Kidney (tissue), 14 donors: Measurements from ENCODE around the gene BACE2. TPM values are rescaled to one million over a fixed set of nuclear protein-coding genes. Genes with fewer than 3 reads are reported as not detected.

ENCODE experiments used
- DNase-seq, 5 donors: peaks; one replicate each; pipeline ENCODE4 v3.0.0-alpha.2; 2013 to 2020
- FAIRE-seq: peaks from 2 replicates; lab custom pipeline; 2012; peaks lifted over from hg19 to GRCh38; lab: Jason Lieb, UNC
- H3K27ac ChIP-seq, 2 donors: one replicate each; pipeline ENCODE4 v1.7.0; 2013; ENCODE audit warnings: low read depth in 2 of 2, low read length in 2 of 2, inconsistent platforms in 1 of 2
- H3K27me3 ChIP-seq: one replicate; pipeline ENCODE4 v1.7.1; 2013; ENCODE audit warnings: low read length, inconsistent platforms; ENCODE audit not compliant: control insufficient read depth, insufficient read depth
- H3K36me3 ChIP-seq, 3 donors: one replicate each; pipeline versions ENCODE4 v1.7.0 to v1.7.1; 2013; ENCODE audit warnings: low read length in 3 of 3, control low read depth in 1 of 3, inconsistent platforms in 1 of 3; ENCODE audit not compliant: insufficient read depth in 3 of 3, control insufficient read depth in 2 of 3
- H3K4me1 ChIP-seq, 3 donors: one replicate each; pipeline versions ENCODE4 v1.7.0 to v1.7.1; 2013; ENCODE audit warnings: low read length in 3 of 3, inconsistent platforms in 1 of 3, low read depth in 1 of 3; ENCODE audit not compliant: control insufficient read depth in 2 of 3, insufficient read depth in 2 of 3
- H3K4me3 ChIP-seq, 3 donors: one replicate each; pipeline versions ENCODE4 v1.7.0 to v1.8.1; 2013; ENCODE audit warnings: low read length in 3 of 3, control low read depth in 1 of 3, inconsistent platforms in 1 of 3
- H3K9ac ChIP-seq, 3 donors: one replicate each; pipeline versions ENCODE4 v1.7.0 to v1.7.1; 2013; ENCODE audit warnings: low read length in 3 of 3, control low read depth in 1 of 3, inconsistent platforms in 1 of 3
- H3K9me3 ChIP-seq, 3 donors: one replicate each; pipeline versions ENCODE4 v1.7.0 to v1.7.1; 2013; ENCODE audit warnings: low read length in 3 of 3, control low read depth in 1 of 3, inconsistent platforms in 1 of 3; ENCODE audit not compliant: control insufficient read depth in 2 of 3, insufficient read depth in 1 of 3
- CTCF ChIP-seq: IDR thresholded peaks from 3 replicates; pipeline ENCODE4 v1.5.1; 2012; ENCODE audit warnings: mild to moderate bottlenecking, moderate library complexity, borderline replicate concordance; ENCODE audit not compliant: insufficient read depth; ENCODE audit errors: extremely low read depth
- intact Hi-C: fragments of 100-400 bp; cut with DNase I; formaldehyde crosslinking; loops from one replicate; pipeline ENCODE4 v1.11.1; 2022
- polyA plus RNA-seq: library from polyadenylated mRNA; stranded (reverse); fragments of 350-450 nt; fragmentation: Illumina TruSeq; extraction: RNeasy Lipid Tissue Mini Kit (QIAGEN cat#74804); gene quantifications from one replicate; pipeline ENCODE4 v1.2.3, GENCODE V29; 2014; ENCODE audit warnings: low read depth, low replicate concordance; ENCODE audit not compliant: insufficient read depth
- total RNA-seq: library from RNA; stranded (reverse); fragmentation: NEBNext Ultra II Directional; extraction: Animal tissue kit (Norgen Biotek cat#: 25700); gene quantifications from one replicate; pipeline ENCODE4 v1.2.1, GENCODE V29; 2021
- donor health status: control.
- donor health status: control.
- donor health status: control.
- donor health status: control.
- donor health status: control.
- donor health status: DM: yes; HTN: yes; CAD: no.
- donor health status: Normal renal cell carcinoma (clear cell type).

Gene BACE2
- total and polyA plus RNA-seq, 2 donors from 2014 or later = 55.5 to 65.7 TPM

- Histone ChIP-seq H3K4me1 (peaks cover 0 to 7% (median 4%) of the 10 kb centered on the region in 3 donors), H3K4me3 (no peak overlapping the region), H3K27me3 (no peaks in the 10 kb centered on the region), H3K36me3 (no peaks in the 10 kb centered on the region), H3K9ac (no peak overlapping the region), H3K9me3 (no peaks in the 10 kb centered on the region), H3K27ac (no peak overlapping the region)
- intact Hi-C loops = no loop called here
- no peak for TF ChIP-seq CTCF
- DNase-seq (no peak), FAIRE-seq (no peak)
These were observed 43.3 kb downstream of the BACE2 start for GRCh38 chr21:41211060-41211805.

DNA sequence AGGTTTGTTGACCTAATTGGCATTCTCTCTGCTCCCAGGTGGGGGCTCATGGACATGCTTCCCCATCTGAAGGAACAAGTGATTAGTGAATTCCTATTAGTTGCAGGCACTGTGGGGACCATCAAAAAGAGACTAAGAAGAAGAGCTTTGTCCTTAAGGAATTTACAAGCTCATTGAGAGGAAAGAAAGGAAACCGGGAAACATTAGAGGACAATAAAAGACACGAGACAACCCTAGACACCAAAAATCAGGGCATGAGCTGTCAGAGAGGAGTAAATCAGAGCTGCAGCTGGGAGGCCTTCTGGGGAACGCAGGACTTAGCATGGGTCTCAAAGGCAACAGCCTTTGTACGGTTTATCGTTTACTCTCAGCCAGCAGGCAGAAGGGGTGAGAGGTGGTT, 45.1 kb downstream of the BACE2 start:
- intact Hi-C loops = no loop called here
- Histone ChIP-seq H3K4me3 (no peak overlapping the region), H3K27ac (no peak overlapping the region), H3K9ac (no peak overlapping the region), H3K36me3 (no peaks in the 10 kb centered on the region), H3K27me3 (no peaks in the 10 kb centered on the region), H3K4me1 (peaks cover 0 to 5% (median 2%) of the 10 kb centered on the region in 3 donors), H3K9me3 (no peaks in the 10 kb centered on the region)
- peak in 3 of 5 donors; percentile 69 to 85 (median 81) for DNase-seq
- no peak for TF ChIP-seq CTCF
- no peak for FAIRE-seq

DNA sequence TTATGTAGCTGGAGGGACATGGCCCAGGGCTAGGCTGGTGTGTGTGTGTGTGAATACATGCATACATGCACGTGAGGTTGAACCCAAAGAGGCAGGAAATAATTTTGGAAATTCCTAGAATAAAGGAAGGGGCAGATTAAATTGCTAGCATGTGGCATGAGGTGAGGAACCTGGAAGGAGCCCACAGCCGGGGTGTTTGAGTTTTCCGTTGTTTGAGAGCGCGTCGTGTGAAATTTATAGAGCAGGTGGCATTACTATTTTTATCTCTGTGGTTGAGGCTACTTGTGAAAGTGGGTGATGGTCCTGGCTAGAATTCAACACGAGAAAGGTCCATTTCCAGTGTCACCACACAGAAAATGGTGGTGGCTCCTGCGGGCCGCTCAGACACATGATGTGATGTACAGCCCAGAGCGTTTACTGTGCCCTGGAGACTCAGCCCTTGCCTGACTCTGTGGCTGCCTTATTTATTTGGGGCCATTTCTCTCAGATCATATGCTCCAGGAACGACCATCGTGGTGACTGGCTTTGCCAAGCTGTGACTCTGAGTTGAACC, 48.0 kb downstream of the BACE2 start:
- Histone ChIP-seq H3K9ac (no peak overlapping the region), H3K27ac (peak overlapping the region; percentile 36 to 78), H3K4me3 (no peak overlapping the region), H3K9me3 (no peaks in the 10 kb centered on the region), H3K4me1 (peaks cover 0 to 4% (median 0%) of the 10 kb centered on the region in 3 donors), H3K36me3 (no peaks in the 10 kb centered on the region), H3K27me3 (no peaks in the 10 kb centered on the region)
- no peak for TF ChIP-seq CTCF
- FAIRE-seq = no peak
- DNase-seq = no peak
- intact Hi-C loops = no loop called here
